Mesothelial cell of epicardium (in vitro differentiated cells): ENCODE results near the gene CALML3. TPM values are rescaled to one million over a fixed set of nuclear protein-coding genes. Genes with fewer than 3 reads are reported as not detected.
"Not testable (repeated sequence)": the region's sequence is repeated elsewhere in the genome, so short reads cannot be mapped to it uniquely, and the experiment has no call there.

Source experiments
- DNase-seq, 2 experiments: peaks; one replicate each; pipeline ENCODE4 v3.0.0; 2021; ENCODE audit warnings: low spot score in 2 of 2; ENCODE audit not compliant: unreplicated experiment in 2 of 2
- H3K27ac Mint-ChIP-seq: 2 replicates; pipeline ENCODE4 v1.8.0; 2021; ENCODE audit warnings: mixed read lengths
- H3K27me3 Mint-ChIP-seq: 2 replicates; pipeline ENCODE4 v1.8.0; 2021; ENCODE audit warnings: low read depth, mixed read lengths
- H3K36me3 Mint-ChIP-seq: 2 replicates; pipeline ENCODE4 v1.8.0; 2021; ENCODE audit warnings: mixed read lengths
- H3K4me1 Mint-ChIP-seq: 2 replicates; pipeline ENCODE4 v1.8.0; 2021; ENCODE audit warnings: mixed read lengths
- H3K4me3 Mint-ChIP-seq: 2 replicates; pipeline ENCODE4 v1.8.0; 2021; ENCODE audit warnings: mild to moderate bottlenecking, moderate library complexity, mixed read lengths
- H3K9me3 Mint-ChIP-seq: 2 replicates; pipeline ENCODE4 v1.8.0; 2021; ENCODE audit warnings: mixed read lengths
- CTCF ChIP-seq: fragments of 200-600 bp; sonication (generic); IDR thresholded peaks from one replicate; pipeline ENCODE4 v1.5.0; 2021; ENCODE audit warnings: antibody characterized with exemption; ENCODE audit not compliant: unreplicated experiment
- total RNA-seq: library from RNA; stranded (reverse); gene quantifications from 3 replicates; pipeline ENCODE4 v1.2.1, GENCODE V29; 2021

The CALML3 gene
- total RNA-seq, 1 donor from 2014 or later = 0.07 TPM

GRCh38 chr10:5555021-5555510 is 30.3 kb downstream of the CALML3 start:
- no peaks in the 10 kb centered on the region for H3K36me3 Mint-ChIP-seq
- no peak overlapping the region for H3K4me3 Mint-ChIP-seq
- no peak for DNase-seq
- H3K27ac Mint-ChIP-seq = no peak overlapping the region
- peaks cover 57% of the 10 kb centered on the region for H3K4me1 Mint-ChIP-seq
- no peak for TF ChIP-seq CTCF
- H3K9me3 Mint-ChIP-seq = no peaks in the 10 kb centered on the region
- no peaks in the 10 kb centered on the region for H3K27me3 Mint-ChIP-seq

GRCh38 chr10:5555881-5556280 is 31.1 kb downstream of the CALML3 start:
- Mint-ChIP-seq H3K27ac (no peak overlapping the region), H3K27me3 (no peaks in the 10 kb centered on the region), H3K4me1 (peaks cover 57% of the 10 kb centered on the region), H3K36me3 (no peaks in the 10 kb centered on the region), H3K4me3 (no peak overlapping the region), H3K9me3 (no peaks in the 10 kb centered on the region)
- no peak for TF ChIP-seq CTCF
- no peak for DNase-seq

- no peak for DNase-seq
- H3K27me3 Mint-ChIP-seq = no peaks in the 10 kb centered on the region
- no peak overlapping the region for H3K4me3 Mint-ChIP-seq
- no peak for TF ChIP-seq CTCF
- H3K9me3 Mint-ChIP-seq = no peaks in the 10 kb centered on the region
- H3K4me1 Mint-ChIP-seq = peaks cover 52% of the 10 kb centered on the region
- H3K27ac Mint-ChIP-seq = peak overlapping the region; percentile 50
- no peaks in the 10 kb centered on the region for H3K36me3 Mint-ChIP-seq
Measured at GRCh38 chr10:5556576-5556975, 31.8 kb downstream of the CALML3 start.

- Mint-ChIP-seq H3K4me3 (no peak overlapping the region), H3K4me1 (peaks cover 47% of the 10 kb centered on the region), H3K9me3 (no peaks in the 10 kb centered on the region), H3K27ac (peak overlapping the region; percentile 50), H3K36me3 (no peaks in the 10 kb centered on the region), H3K27me3 (no peaks in the 10 kb centered on the region)
- no peak for TF ChIP-seq CTCF
- no peak for DNase-seq
Measured at GRCh38 chr10:5557040-5557721, 32.4 kb downstream of the CALML3 start.

GRCh38 chr10:5557799-5558771 is 33.3 kb downstream of the CALML3 start:
- no peak overlapping the region for H3K4me3 Mint-ChIP-seq
- H3K36me3 Mint-ChIP-seq = no peaks in the 10 kb centered on the region
- no peaks in the 10 kb centered on the region for H3K27me3 Mint-ChIP-seq
- peaks cover 45% of the 10 kb centered on the region for H3K4me1 Mint-ChIP-seq
- TF ChIP-seq CTCF = no peak
- no peak overlapping the region for H3K27ac Mint-ChIP-seq
- DNase-seq = no peak
- no peaks in the 10 kb centered on the region for H3K9me3 Mint-ChIP-seq

GRCh38 chr10:5559022-5559421 is 34.3 kb downstream of the CALML3 start:
- H3K36me3 Mint-ChIP-seq, H3K27me3 Mint-ChIP-seq, H3K4me3 Mint-ChIP-seq, DNase-seq, H3K9me3 Mint-ChIP-seq: not testable (repeated sequence)
- H3K4me1 Mint-ChIP-seq = peaks cover 50% of the 10 kb centered on the region
- H3K27ac Mint-ChIP-seq = peak overlapping the region; percentile 95
